ENCODE measurements around the gene ANXA3. TPM values are rescaled to one million over a fixed set of nuclear protein-coding genes. Genes with fewer than 3 reads are reported as not detected.
A peak's percentile ranks its signal among the peaks of the same experiment; 100 is the strongest.

The ANXA3 gene
- total RNA-seq, 1 donor from 2014 or later, result 1.9 TPM

- TF ChIP-seq EZH2 (IDR thresholded peaks at IDR 0.05), result no peak
- no peak for TF ChIP-seq EZH2phosphoT487 (IDR thresholded peaks at IDR 0.05)
- TF ChIP-seq, protein P1, sequence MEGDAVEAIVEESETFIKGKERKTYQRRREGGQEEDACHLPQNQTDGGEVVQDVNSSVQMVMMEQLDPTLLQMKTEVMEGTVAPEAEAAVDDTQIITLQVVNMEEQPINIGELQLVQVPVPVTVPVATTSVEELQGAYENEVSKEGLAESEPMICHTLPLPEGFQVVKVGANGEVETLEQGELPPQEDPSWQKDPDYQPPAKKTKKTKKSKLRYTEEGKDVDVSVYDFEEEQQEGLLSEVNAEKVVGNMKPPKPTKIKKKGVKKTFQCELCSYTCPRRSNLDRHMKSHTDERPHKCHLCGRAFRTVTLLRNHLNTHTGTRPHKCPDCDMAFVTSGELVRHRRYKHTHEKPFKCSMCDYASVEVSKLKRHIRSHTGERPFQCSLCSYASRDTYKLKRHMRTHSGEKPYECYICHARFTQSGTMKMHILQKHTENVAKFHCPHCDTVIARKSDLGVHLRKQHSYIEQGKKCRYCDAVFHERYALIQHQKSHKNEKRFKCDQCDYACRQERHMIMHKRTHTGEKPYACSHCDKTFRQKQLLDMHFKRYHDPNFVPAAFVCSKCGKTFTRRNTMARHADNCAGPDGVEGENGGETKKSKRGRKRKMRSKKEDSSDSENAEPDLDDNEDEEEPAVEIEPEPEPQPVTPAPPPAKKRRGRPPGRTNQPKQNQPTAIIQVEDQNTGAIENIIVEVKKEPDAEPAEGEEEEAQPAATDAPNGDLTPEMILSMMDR (IDR thresholded peaks at IDR 0.05), result no peak
- Mint-ChIP-seq H3K36me3 (no peaks in the 10 kb centered on the region), H3K4me3 (no peak overlapping the region), H3K9me3 (no peaks in the 10 kb centered on the region), H3K4me1 (no peaks in the 10 kb centered on the region), H3K27me3 (ENCODE audit: insufficient read depth, low read depth) (no peaks in the 10 kb centered on the region), H3K27ac (no peak overlapping the region)
- Histone ChIP-seq H3K9ac (no peak overlapping the region), H3K4me1 (no peaks in the 10 kb centered on the region), H3K4me2 (no peak overlapping the region), H3K4me3 (no peak overlapping the region), H3K36me3 (no peaks in the 10 kb centered on the region), H2AFZ (replicated peaks) (peak overlapping the region; percentile 1), H3F3A (ENCODE audit: low read depth) (no peaks in the 10 kb centered on the region), H3K27me3 (no peaks in the 10 kb centered on the region), H4K20me1 (ENCODE audit: low read depth) (no peaks in the 10 kb centered on the region), H3K27ac (no peak overlapping the region), H3K9me3 (ENCODE audit: low read depth) (no peaks in the 10 kb centered on the region), H3K79me2 (ENCODE audit: low read depth) (no peaks in the 10 kb centered on the region)
- no peak for DNase-seq (ENCODE audit: low spot score)
Measured at GRCh38 chr4:78645853-78646757, 94.5 kb downstream of the ANXA3 start.

DNA sequence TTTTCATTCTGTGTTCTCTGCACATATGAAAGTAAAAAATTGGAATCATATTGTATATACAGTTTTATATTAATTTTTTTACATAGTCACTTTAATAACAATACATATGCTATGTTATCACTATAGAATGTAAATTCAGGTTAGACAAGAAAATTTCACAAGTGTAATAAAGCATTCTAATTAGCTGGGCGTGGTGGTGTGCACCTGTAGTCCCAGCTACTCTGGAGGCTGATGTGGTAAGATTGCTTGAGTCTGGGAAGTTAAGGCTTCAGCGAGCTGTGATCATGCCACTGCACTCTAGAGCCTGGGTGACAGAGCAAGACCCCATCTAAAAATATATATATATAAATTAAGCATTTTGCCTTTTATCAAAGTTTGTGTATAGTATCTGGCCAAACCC lies 95.7 kb downstream of the ANXA3 start:
- Histone ChIP-seq H3K4me3 (no peak overlapping the region), H3K79me2 (ENCODE audit: low read depth) (no peaks in the 10 kb centered on the region), H3K4me1 (no peaks in the 10 kb centered on the region), H3K4me2 (no peak overlapping the region), H3K9me3 (ENCODE audit: low read depth) (no peaks in the 10 kb centered on the region), H3K27ac (no peak overlapping the region), H2AFZ (replicated peaks) (no peak overlapping the region), H3K27me3 (no peaks in the 10 kb centered on the region), H3F3A (ENCODE audit: low read depth) (no peaks in the 10 kb centered on the region), H3K36me3 (no peaks in the 10 kb centered on the region), H3K9ac (no peak overlapping the region), H4K20me1 (ENCODE audit: low read depth) (no peaks in the 10 kb centered on the region)
- no peak for TF ChIP-seq EZH2phosphoT487 (IDR thresholded peaks at IDR 0.05)
- TF ChIP-seq EZH2 (IDR thresholded peaks at IDR 0.05), result no peak
- TF ChIP-seq, protein P1 (IDR thresholded peaks at IDR 0.05), result no peak
- H3K4me3 Mint-ChIP-seq, result no peak overlapping the region
- no peaks in the 10 kb centered on the region for H3K9me3 Mint-ChIP-seq
- DNase-seq (ENCODE audit: low spot score), result no peak
- no peaks in the 10 kb centered on the region for H3K4me1 Mint-ChIP-seq
- H3K27me3 Mint-ChIP-seq (ENCODE audit: insufficient read depth, low read depth), result peaks cover 3% of the 10 kb centered on the region
- no peaks in the 10 kb centered on the region for H3K36me3 Mint-ChIP-seq
- H3K27ac Mint-ChIP-seq, result no peak overlapping the region

GRCh38 chr4:78648640-78649363 lies 97.2 kb downstream of the ANXA3 start:
- Mint-ChIP-seq H3K27ac (no peak overlapping the region), H3K9me3 (no peaks in the 10 kb centered on the region), H3K27me3 (ENCODE audit: insufficient read depth, low read depth) (peaks cover 3% of the 10 kb centered on the region), H3K4me3 (no peak overlapping the region), H3K36me3 (no peaks in the 10 kb centered on the region), H3K4me1 (no peaks in the 10 kb centered on the region)
- no peak overlapping the region for H3K9ac ChIP-seq
- no peaks in the 10 kb centered on the region for H4K20me1 ChIP-seq (ENCODE audit: low read depth)
- H3K9me3 ChIP-seq (ENCODE audit: low read depth), result no peaks in the 10 kb centered on the region
- H3K79me2 ChIP-seq (ENCODE audit: low read depth), result no peaks in the 10 kb centered on the region
- DNase-seq (ENCODE audit: low spot score), result no peak
- H3K4me3 ChIP-seq, result no peak overlapping the region
- H3K4me2 ChIP-seq, result no peak overlapping the region
- no peaks in the 10 kb centered on the region for H3K27me3 ChIP-seq
- H3K4me1 ChIP-seq, result no peaks in the 10 kb centered on the region
- H3K27ac ChIP-seq, result no peak overlapping the region
- H3K36me3 ChIP-seq, result no peaks in the 10 kb centered on the region
- no peak for TF ChIP-seq EZH2 (IDR thresholded peaks at IDR 0.05)
- TF ChIP-seq, protein P1 (IDR thresholded peaks at IDR 0.05), result no peak
- H3F3A ChIP-seq (ENCODE audit: low read depth), result no peaks in the 10 kb centered on the region
- H2AFZ ChIP-seq (replicated peaks), result no peak overlapping the region
